GM12878 (cell line): Measurements from ENCODE around the gene PAQR8. TPM values are rescaled to one million over a fixed set of nuclear protein-coding genes. Genes with fewer than 3 reads are reported as not detected.

ENCODE experiments used
- ATAC-seq: fragments of 200-7000 bp; cut with Tn5 transposase; 3 replicates; pipeline ENCODE4 v1.9.1; 2020; ENCODE audit warnings: mild to moderate bottlenecking, moderate library complexity
- BruUV-seq: library from RNA; stranded (reverse); fragments of 400-500 nt; replicated peaks from 2 replicates; lab custom pipeline; 2021; lab: Mats Ljungman, UMichigan
- CTCF ChIA-PET: fragments of 300-600 bp; sonication (Branson Sonifier 250); formaldehyde crosslinking; extraction: SDS; loops from one replicate; lab custom pipeline; 2021; ENCODE audit warnings: inconsistent platforms; lab: Yijun Ruan, JAX
- POLR2A ChIA-PET: fragments of 350-600 bp; formaldehyde crosslinking; extraction: SDS; loops from one replicate; lab custom pipeline; 2021; ENCODE audit warnings: inconsistent platforms; lab: Charles Lee
- RAD21 ChIA-PET: fragments of 300-600 bp; sonication (Branson Sonifier 250); formaldehyde crosslinking; loops from one replicate; lab custom pipeline; 2023; ENCODE audit warnings: antibody characterized with exemption; ENCODE audit not compliant: unreplicated experiment; lab: Charles Lee
- SMC1A ChIA-PET: fragments of 300-600 bp; sonication (Branson Sonifier 250); formaldehyde crosslinking; loops from one replicate; lab custom pipeline; 2023; ENCODE audit not compliant: unreplicated experiment, uncharacterized antibody; lab: Charles Lee
- DNase-seq: peaks from one replicate; pipeline ENCODE4 v3.0.0-alpha.2; 2011; ENCODE audit warnings: low read depth, low spot score
- FAIRE-seq: peaks from 3 replicates; lab custom pipeline; 2011; peaks lifted over from hg19 to GRCh38; lab: Jason Lieb, UNC
- H2AFZ ChIP-seq: 2 replicates; pipeline ENCODE4 v1.6.0; 2011; ENCODE audit warnings: low read depth, low read length, control low read depth; ENCODE audit not compliant: control insufficient read depth
- H3K27ac ChIP-seq: 2 replicates; pipeline ENCODE4 v1.5.1; 2011; ENCODE audit warnings: control low read depth; ENCODE audit not compliant: control insufficient read depth, insufficient read depth
- H3K27me3 ChIP-seq, 2 experiments: replicated peaks in 1 of 2; 2 replicates each; pipeline versions ENCODE4 v1.6.0 to v1.6.1; 2011; ENCODE audit warnings: low read length in 1 of 2; ENCODE audit not compliant: control insufficient read depth in 2 of 2, insufficient read depth in 2 of 2
- H3K36me3 ChIP-seq, 2 experiments: 2 replicates each; pipeline ENCODE4 v1.5.1; 2011; ENCODE audit warnings: low read length in 1 of 2; ENCODE audit not compliant: control insufficient read depth in 2 of 2, insufficient read depth in 2 of 2
- H3K4me1 ChIP-seq: 2 replicates; pipeline ENCODE4 v1.6.1; 2011; ENCODE audit warnings: mild to moderate bottlenecking, low read length, moderate library complexity, mixed read lengths; ENCODE audit not compliant: control insufficient read depth, insufficient read depth
- H3K4me2 ChIP-seq: 2 replicates; pipeline ENCODE4 v1.6.0; 2011; ENCODE audit warnings: control low read depth; ENCODE audit not compliant: control insufficient read depth, insufficient read depth
- H3K4me3 ChIP-seq: fragments of 200-600 bp; sonication (generic); 2 replicates; pipeline ENCODE4 v1.5.1; 2016
- H3K79me2 ChIP-seq: 2 replicates; pipeline ENCODE4 v1.6.0; 2011; ENCODE audit warnings: low read length; ENCODE audit not compliant: control insufficient read depth, insufficient read depth
- H3K9ac ChIP-seq: 2 replicates; pipeline ENCODE4 v1.8.0; 2011; ENCODE audit warnings: low read length, control low read depth, mixed read lengths; ENCODE audit not compliant: control insufficient read depth, insufficient read depth
- H3K9me3 ChIP-seq: replicated peaks from 3 replicates; pipeline ENCODE4 v1.5.1; 2011; ENCODE audit warnings: mild to moderate bottlenecking, low read length; ENCODE audit not compliant: control insufficient read depth, insufficient read depth
- H4K20me1 ChIP-seq: 2 replicates; pipeline ENCODE4 v1.6.0; 2011; ENCODE audit not compliant: control insufficient read depth, insufficient read depth
- ATF3 ChIP-seq: IDR thresholded peaks from 2 replicates; pipeline ENCODE4 v1.6.1; 2011; ENCODE audit warnings: low read depth, mild to moderate bottlenecking, low read length, moderate library complexity, borderline replicate concordance; ENCODE audit errors: extremely low read depth
- BCL11A ChIP-seq: IDR thresholded peaks from 2 replicates; pipeline ENCODE4 v1.6.1; 2011; ENCODE audit warnings: low read depth, low read length
- CHD1 ChIP-seq: IDR thresholded peaks from 2 replicates; pipeline ENCODE4 v1.6.1; 2012; ENCODE audit warnings: low read depth, low read length, improper control_type of control experiment
- CHD2 ChIP-seq: IDR thresholded peaks from 2 replicates; pipeline ENCODE4 v1.6.1; 2011; ENCODE audit warnings: low read depth, low read length, improper control_type of control experiment, borderline replicate concordance
- CHD4 ChIP-seq: fragments of 200-600 bp; sonication (generic); IDR thresholded peaks from 2 replicates; pipeline ENCODE4 v1.6.1; 2016; ENCODE audit warnings: mild to moderate bottlenecking
- E2F8 ChIP-seq: fragments of 450-650 bp; IDR thresholded peaks from 2 replicates; pipeline ENCODE4 v1.6.1; 2018; ENCODE audit warnings: mild to moderate bottlenecking, low read depth, moderate library complexity; ENCODE audit not compliant: partially characterized antibody
- EGR1 ChIP-seq, 2 experiments: IDR thresholded peaks; 1 replicate in 1 of 2; 2 replicates in 1 of 2; pipeline ENCODE4 v1.6.1; 2011 to 2012; ENCODE audit warnings: low read depth in 2 of 2, low read length in 2 of 2, borderline replicate concordance in 1 of 2, mild to moderate bottlenecking in 1 of 2, moderate library complexity in 1 of 2
- ETV6 ChIP-seq, 2 experiments: fragments of 450-650 bp in 1 of 2; IDR thresholded peaks in 1 of 2; conservative IDR thresholded peaks in 1 of 2; 2 replicates each; pipeline ENCODE4 v1.6.1; 2014; ENCODE audit warnings: antibody characterized with exemption in 1 of 2, borderline replicate concordance in 1 of 2, low read depth in 1 of 2, mild to moderate bottlenecking in 1 of 2, moderate library complexity in 1 of 2
- HCFC1 ChIP-seq: fragments of 150-350 bp; IDR thresholded peaks from 2 replicates; pipeline ENCODE4 v1.6.1; 2014; ENCODE audit warnings: low read length
- KLF5 ChIP-seq: fragments of 450-650 bp; IDR thresholded peaks from 2 replicates; pipeline ENCODE4 v1.6.1; 2014; ENCODE audit warnings: mild to moderate bottlenecking; ENCODE audit not compliant: partially characterized antibody
- MAX ChIP-seq: IDR thresholded peaks from 2 replicates; pipeline ENCODE4 v1.6.1; 2012; ENCODE audit warnings: low read depth, low read length, improper control_type of control experiment
- MXI1 ChIP-seq: fragments of 150-350 bp; IDR thresholded peaks from 2 replicates; pipeline ENCODE4 v1.6.1; 2011; ENCODE audit warnings: low read depth, mild to moderate bottlenecking, inconsistent platforms, low read length, improper control_type of control experiment
- NFXL1 ChIP-seq: fragments of 450-650 bp; IDR thresholded peaks from 2 replicates; pipeline ENCODE4 v1.6.1; 2017; ENCODE audit warnings: antibody characterized with exemption, mild to moderate bottlenecking, borderline replicate concordance
- POLR2AphosphoS5 ChIP-seq: IDR thresholded peaks from 2 replicates; pipeline ENCODE4 v1.6.1; 2011; ENCODE audit warnings: mild to moderate bottlenecking, low read length, inconsistent platforms
- RFX5 ChIP-seq: IDR thresholded peaks from 2 replicates; pipeline ENCODE4 v1.6.1; 2011; ENCODE audit warnings: low read depth, low read length, improper control_type of control experiment
- SMAD5 ChIP-seq: IDR thresholded peaks from 2 replicates; pipeline ENCODE4 v1.6.1; 2016; ENCODE audit warnings: antibody characterized with exemption, low read depth
- SUZ12 ChIP-seq: fragments of 200-600 bp; sonication (generic); IDR thresholded peaks from one replicate; pipeline ENCODE4 v1.6.1; 2018; ENCODE audit warnings: antibody characterized with exemption, mild to moderate bottlenecking; ENCODE audit not compliant: unreplicated experiment
- ZNF274 ChIP-seq: IDR thresholded peaks from one replicate; pipeline ENCODE4 v1.8.0; 2011; ENCODE audit not compliant: insufficient read length, insufficient read depth
- ZSCAN29 ChIP-seq: fragments of 450-650 bp; IDR thresholded peaks from 2 replicates; pipeline ENCODE4 v1.6.1; 2017; ENCODE audit warnings: mild to moderate bottlenecking, moderate library complexity
- WGBS: methylation state at CpG from one replicate; pipeline ENCODE4 v1.1.6; 2016; ENCODE audit warnings: low lambda C conversion rate; ENCODE audit not compliant: insufficient replicate concordance, insufficient coverage; ENCODE audit errors: missing lambda C conversion rate; 5-methylcytosine and 5-hydroxymethylcytosine counted together
- in situ Hi-C: fragments of 300-500 bp; cut with MboI; formaldehyde crosslinking; loops from 9 replicates; pipeline ENCODE4 v1.14.3; 2018; ENCODE audit warnings: mixed read lengths
- intact Hi-C: fragments of 100-400 bp; cut with micrococcal nuclease; formaldehyde crosslinking; loops from one replicate; pipeline ENCODE4 v1.14.2; 2022; ENCODE audit not compliant: unreplicated experiment
- polyA plus RNA-seq, 11 experiments: library from polyadenylated mRNA; depleted of rRNA in 4 of 11; unstranded in 6 of 11; stranded (reverse) in 5 of 11; fragments of >200 nt; fragmentation: Nextera tagmentation in 4 of 11; fragmentation: Illumina TruSeq in 1 of 11; extraction: Ambion mirVana in 4 of 11; extraction: Trizol in 1 of 11; gene quantifications; 1 replicate in 1 of 11; 2 replicates in 10 of 11; pipeline versions ENCODE4 v1.2.1 to v1.2.3, GENCODE V29; 2011 to 2016; ENCODE audit warnings: inconsistent platforms in 2 of 11, missing spikeins in 2 of 11, low read depth in 1 of 11
- total RNA-seq, 4 experiments: library from RNA; depleted of rRNA in 3 of 4; stranded (reverse); fragments of >200 nt in 3 of 4; fragmentation: Illumina TruSeq in 1 of 4; extraction: Trizol in 1 of 4; gene quantifications; 2 replicates each; pipeline versions ENCODE4 v1.2.1 to v1.2.3, GENCODE V29; 2013 to 2021

The PAQR8 gene
- total and polyA plus RNA-seq, 10 of the 15 experiments (the other 5 are each of a cell fraction or from before 2014, with no cell fraction given): 3.9 to 22.4 (median 14.6) TPM

GRCh38 chr6:52415917-52416628 lies 54.1 kb downstream of the PAQR8 start:
- Histone ChIP-seq H3K79me2 (no peaks in the 10 kb centered on the region; the same call in 1 of the 2 replicates), H4K20me1 (no peaks in the 10 kb centered on the region), H3K36me3 (no peaks in the 10 kb centered on the region), H3K9ac (no peak overlapping the region), H3K27me3 (no peaks in the 10 kb centered on the region), H3K4me3 (no peak overlapping the region), H2AFZ (no peak overlapping the region), H3K4me1 (peaks cover 18% of the 10 kb centered on the region), H3K9me3 (no peaks in the 10 kb centered on the region), H3K4me2 (no peak overlapping the region), H3K27ac (no peak overlapping the region)
- FAIRE-seq (no peak), DNase-seq (no peak), ATAC-seq (no peak)
- no TSS peak for BruUV-seq
- RAD21 ChIA-PET: interaction anchor here (0.6 to 8.0 kb wide), 29 partner anchors 8 to 308 kb away, joined by 3 to 124 read pairs (median 5); partner anchors contain the start of genes MCM3 and PAQR8
- in situ Hi-C loops (loop anchor here (5.0 kb wide), 3 partner anchors 81 to 246 kb away; partner anchors contain the start of gene TRAM2), intact Hi-C loops (loop anchor here (1.0 kb wide), 2 partner anchors 182 to 247 kb away; no protein-coding TSS in a partner anchor)
- CTCF ChIA-PET: interaction anchor here (0.6 to 11.2 kb wide), 39 partner anchors 8 to 280 kb away, joined by 3 to 137 read pairs (median 5); partner anchors contain the start of genes MCM3, PAQR8 and TRAM2
- WGBS: 29% methylated on average over 6 of the region's 6 CpGs
- POLR2A ChIA-PET: interaction anchor here (1.1 to 3.0 kb wide), 5 partner anchors 77 to 249 kb away, joined by 3 to 17 read pairs (median 4); partner anchors contain the start of gene MCM3
- SMC1A ChIA-PET: interaction anchor here (0.7 to 13.5 kb wide), 33 partner anchors 9 to 652 kb away, joined by 3 to 249 read pairs (median 6); partner anchors contain the start of gene MCM3
- no peak for TF ChIP-seq KLF5
- TF ChIP-seq E2F8: no peak
- TF ChIP-seq ETV6 (conservative IDR thresholded peaks at IDR 0.05 in 1 of 2, IDR thresholded peaks at IDR 0.05 in 1 of 2; ENCODE audit: borderline replicate concordance in 1 of 2, low read depth in 1 of 2): 0 out of 4 replicates have a peak, but pooled peaks of 1 of the 2 experiments have one; percentile 6
- TF ChIP-seq CHD4: no peak
- TF ChIP-seq POLR2AphosphoS5: no peak
- no peak for TF ChIP-seq BCL11A
- no peak for TF ChIP-seq ATF3
- TF ChIP-seq SUZ12: no peak
- TF ChIP-seq ZNF274: no peak
- TF ChIP-seq RFX5: no peak
- no peak for TF ChIP-seq HCFC1
- no peak for TF ChIP-seq MAX
- no peak for TF ChIP-seq NFXL1
- TF ChIP-seq ZSCAN29: no peak
- TF ChIP-seq CHD1: no peak
- TF ChIP-seq EGR1 (IDR thresholded peaks at IDR 0.05; ENCODE audit: borderline replicate concordance in 1 of 2, low read depth in 2 of 2, low read length in 2 of 2): no peak
- TF ChIP-seq CHD2: no peak
- no peak for TF ChIP-seq MXI1
- TF ChIP-seq SMAD5: no peak
